PFSK-1 (cell line): Measurements from ENCODE around the gene GNG13.

Experiments
- FOXP2 ChIP-seq: optimal IDR thresholded peaks from 2 replicates; pipeline ENCODE3; 2011; ENCODE audit warnings: borderline replicate concordance, control low read depth, inconsistent platforms; ENCODE audit not compliant: insufficient read depth; ENCODE audit errors: extremely low read length, extremely low read depth
- POLR2AphosphoS5 ChIP-seq: IDR thresholded peaks from 2 replicates; pipeline ENCODE4 v1.6.1; 2012; ENCODE audit warnings: low read depth, mild to moderate bottlenecking, control low read depth, low read length, moderate library complexity
- REST ChIP-seq, 2 experiments: IDR thresholded peaks; 2 replicates each; pipeline versions ENCODE4 v1.6.1 to v1.8.0; 2011 to 2012; ENCODE audit warnings: low read depth in 2 of 2, low read length in 2 of 2, control low read depth in 1 of 2, inconsistent platforms in 1 of 2, mild to moderate bottlenecking in 1 of 2, moderate library complexity in 1 of 2; ENCODE audit not compliant: insufficient read depth in 1 of 2
- SIN3A ChIP-seq: IDR thresholded peaks from 2 replicates; pipeline ENCODE4 v1.6.1; 2012; ENCODE audit warnings: mild to moderate bottlenecking, low read length, moderate library complexity, borderline replicate concordance; ENCODE audit not compliant: insufficient read depth
- TAF1 ChIP-seq: IDR thresholded peaks from 2 replicates; pipeline ENCODE4 v1.6.1; 2012; ENCODE audit warnings: low read length, control low read depth, borderline replicate concordance; ENCODE audit not compliant: insufficient read depth

GNG13 gene

GRCh38 chr16:766820-767640 is 33.5 kb downstream of the GNG13 start:
- no peak for TF ChIP-seq REST (IDR thresholded peaks at IDR 0.05; ENCODE audit: insufficient read depth in 1 of 2, low read depth in 2 of 2, low read length in 2 of 2)
- TF ChIP-seq SIN3A, result no peak
- no peak for TF ChIP-seq POLR2AphosphoS5
- TF ChIP-seq FOXP2, result no peak
- no peak for TF ChIP-seq TAF1

- TF ChIP-seq FOXP2, result no peak
- no peak for TF ChIP-seq REST (IDR thresholded peaks at IDR 0.05; ENCODE audit: insufficient read depth in 1 of 2, low read depth in 2 of 2, low read length in 2 of 2)
- TF ChIP-seq TAF1, result no peak
- no peak for TF ChIP-seq POLR2AphosphoS5
- TF ChIP-seq SIN3A, result no peak
These were observed 34.3 kb downstream of the GNG13 start for GRCh38 chr16:766008-766819.

- TF ChIP-seq REST (IDR thresholded peaks at IDR 0.05; ENCODE audit: insufficient read depth in 1 of 2, low read depth in 2 of 2, low read length in 2 of 2), result no peak
- TF ChIP-seq FOXP2, result no peak
- no peak for TF ChIP-seq POLR2AphosphoS5
- no peak for TF ChIP-seq SIN3A
- TF ChIP-seq TAF1, result no peak
These were observed 35.1 kb downstream of the GNG13 start for GRCh38 chr16:765488-765865.

GRCh38 chr16:764848-765487 is 35.6 kb downstream of the GNG13 start:
- TF ChIP-seq SIN3A (no peak), REST (IDR thresholded peaks at IDR 0.05; ENCODE audit: insufficient read depth in 1 of 2, low read depth in 2 of 2, low read length in 2 of 2) (no peak), FOXP2 (no peak), TAF1 (no peak), POLR2AphosphoS5 (no peak)
